Hepatocyte (in vitro differentiated cells): ENCODE measurements around the gene RHOT2.

Experiments used
- CTCF ChIP-seq: fragments of 200-600 bp; sonication (generic); IDR thresholded peaks from 2 replicates; pipeline ENCODE4 v1.5.1; 2016; ENCODE audit warnings: antibody characterized with exemption, mild to moderate bottlenecking; ENCODE audit not compliant: poor library complexity
- EZH2 ChIP-seq: fragments of 200-600 bp; sonication (generic); IDR thresholded peaks from 2 replicates; pipeline ENCODE4 v1.6.1; 2016; ENCODE audit warnings: antibody characterized with exemption, mild to moderate bottlenecking, borderline replicate concordance

- no peak for TF ChIP-seq EZH2
- TF ChIP-seq CTCF: no peak
Measured at GRCh38 chr16:666572-666971, 1.4 kb upstream of the RHOT2 start.
